Measurements from ENCODE around the gene CEP20. TPM values are rescaled to one million over a fixed set of nuclear protein-coding genes. Genes with fewer than 3 reads are reported as not detected.

CEP20 gene
- total and polyA plus RNA-seq, 2 donors, result 32.1 to 34.0 TPM

GRCh38 chr16:15822957-15823356, 65.4 kb downstream of the CEP20 start:
- Histone ChIP-seq H3K4me3 (ENCODE audit: low read length in 2 of 2) (no peak overlapping the region), H3K4me1 (ENCODE audit: control insufficient read depth in 2 of 2, insufficient read depth in 2 of 2, low read length in 2 of 2) (no peaks in the 10 kb centered on the region), H3K27me3 (ENCODE audit: control insufficient read depth in 2 of 2, insufficient read depth in 1 of 2, low read length in 1 of 2) (no peaks in the 10 kb centered on the region), H3K27ac (ENCODE audit: low read depth in 1 of 2, low read length in 1 of 2) (no peak overlapping the region), H3K36me3 (ENCODE audit: control insufficient read depth in 2 of 2, insufficient read depth in 2 of 2, low read length in 1 of 2) (no peaks in the 10 kb centered on the region), H3K9me3 (ENCODE audit: control insufficient read depth in 2 of 2, insufficient read depth in 1 of 2, low read length in 1 of 2) (no peaks in the 10 kb centered on the region)
- no peak for DNase-seq (ENCODE audit: low read depth in 6 of 9, low spot score in 9 of 9)
- WGBS, result 95% methylated on average over 17 of the region's 17 CpGs

GRCh38 chr16:15820837-15821236, 67.6 kb downstream of the CEP20 start:
- no peaks in the 10 kb centered on the region for H3K4me1 ChIP-seq (ENCODE audit: control insufficient read depth in 2 of 2, insufficient read depth in 2 of 2, low read length in 2 of 2)
- no peak for DNase-seq (ENCODE audit: low read depth in 6 of 9, low spot score in 9 of 9)

GRCh38 chr16:15819046-15819445, 69.4 kb downstream of the CEP20 start:
- 97% methylated on average over 2 of the region's 2 CpGs for WGBS
- no peak for DNase-seq (ENCODE audit: low read depth in 6 of 9, low spot score in 9 of 9)

More at GRCh38 chr16:15820837-15821236, 67.6 kb downstream of the CEP20 start:
- WGBS, result 96% methylated on average over 7 of the region's 7 CpGs
- no peaks in the 10 kb centered on the region for H3K9me3 ChIP-seq (ENCODE audit: control insufficient read depth in 2 of 2, insufficient read depth in 1 of 2, low read length in 1 of 2)
- H3K27ac ChIP-seq (ENCODE audit: low read depth in 1 of 2, low read length in 1 of 2), result no peak overlapping the region
- H3K27me3 ChIP-seq (ENCODE audit: control insufficient read depth in 2 of 2, insufficient read depth in 1 of 2, low read length in 1 of 2), result no peaks in the 10 kb centered on the region
- no peaks in the 10 kb centered on the region for H3K36me3 ChIP-seq (ENCODE audit: control insufficient read depth in 2 of 2, insufficient read depth in 2 of 2, low read length in 1 of 2)
- no peak overlapping the region for H3K4me3 ChIP-seq (ENCODE audit: low read length in 2 of 2)

GRCh38 chr16:15817446-15817845, 71.0 kb downstream of the CEP20 start:
- no peak overlapping the region for H3K27ac ChIP-seq (ENCODE audit: low read depth in 1 of 2, low read length in 1 of 2)
- H3K9me3 ChIP-seq (ENCODE audit: control insufficient read depth in 2 of 2, insufficient read depth in 1 of 2, low read length in 1 of 2), result no peaks in the 10 kb centered on the region
- no peaks in the 10 kb centered on the region for H3K4me1 ChIP-seq (ENCODE audit: control insufficient read depth in 2 of 2, insufficient read depth in 2 of 2, low read length in 2 of 2)
- no peaks in the 10 kb centered on the region for H3K27me3 ChIP-seq (ENCODE audit: control insufficient read depth in 2 of 2, insufficient read depth in 1 of 2, low read length in 1 of 2)
- H3K36me3 ChIP-seq (ENCODE audit: control insufficient read depth in 2 of 2, insufficient read depth in 2 of 2, low read length in 1 of 2), result no peaks in the 10 kb centered on the region
- no peak overlapping the region for H3K4me3 ChIP-seq (ENCODE audit: low read length in 2 of 2)
- no peak for DNase-seq (ENCODE audit: low read depth in 6 of 9, low spot score in 9 of 9)
- WGBS, result 98% methylated on average over 2 of the region's 2 CpGs

More at GRCh38 chr16:15819046-15819445, 69.4 kb downstream of the CEP20 start:
- no peaks in the 10 kb centered on the region for H3K27me3 ChIP-seq (ENCODE audit: control insufficient read depth in 2 of 2, insufficient read depth in 1 of 2, low read length in 1 of 2)
- no peak overlapping the region for H3K27ac ChIP-seq (ENCODE audit: low read depth in 1 of 2, low read length in 1 of 2)
- H3K36me3 ChIP-seq (ENCODE audit: control insufficient read depth in 2 of 2, insufficient read depth in 2 of 2, low read length in 1 of 2), result no peaks in the 10 kb centered on the region
- H3K4me3 ChIP-seq (ENCODE audit: low read length in 2 of 2), result no peak overlapping the region
- no peaks in the 10 kb centered on the region for H3K4me1 ChIP-seq (ENCODE audit: control insufficient read depth in 2 of 2, insufficient read depth in 2 of 2, low read length in 2 of 2)
- H3K9me3 ChIP-seq (ENCODE audit: control insufficient read depth in 2 of 2, insufficient read depth in 1 of 2, low read length in 1 of 2), result no peaks in the 10 kb centered on the region

- Histone ChIP-seq H3K4me3 (ENCODE audit: low read length in 2 of 2) (no peak overlapping the region), H3K36me3 (ENCODE audit: control insufficient read depth in 2 of 2, insufficient read depth in 2 of 2, low read length in 1 of 2) (no peaks in the 10 kb centered on the region), H3K27me3 (ENCODE audit: control insufficient read depth in 2 of 2, insufficient read depth in 1 of 2, low read length in 1 of 2) (no peaks in the 10 kb centered on the region), H3K9me3 (ENCODE audit: control insufficient read depth in 2 of 2, insufficient read depth in 1 of 2, low read length in 1 of 2) (no peaks in the 10 kb centered on the region), H3K4me1 (ENCODE audit: control insufficient read depth in 2 of 2, insufficient read depth in 2 of 2, low read length in 2 of 2) (no peaks in the 10 kb centered on the region), H3K27ac (ENCODE audit: low read depth in 1 of 2, low read length in 1 of 2) (no peak overlapping the region)
- no peak for DNase-seq (ENCODE audit: low read depth in 6 of 9, low spot score in 9 of 9)
Observed at GRCh38 chr16:15816228-15816627, 72.2 kb downstream of the CEP20 start.

Other genes starting within 250 kb of the CEP20 start
- gene MARF1, start 245.4 kb downstream of the CEP20 start, total RNA-seq, result 12.6 TPM
- 33.7 TPM for gene MARF1, start 245.4 kb downstream of the CEP20 start, polyA plus RNA-seq
- gene NDE1, start 238.4 kb downstream of the CEP20 start, total RNA-seq, result 33.3 TPM
- gene NDE1, start 238.4 kb downstream of the CEP20 start, polyA plus RNA-seq, result 25.1 TPM
- 1.1 TPM for gene MYH11, start 31.6 kb downstream of the CEP20 start, total RNA-seq
- 26.6 TPM for gene MYH11, start 31.6 kb downstream of the CEP20 start, polyA plus RNA-seq
- gene ABCC1, start 61.0 kb upstream of the CEP20 start, total RNA-seq, result 11.6 TPM
- gene ABCC1, start 61.0 kb upstream of the CEP20 start, polyA plus RNA-seq, result 18.1 TPM

Measured in thymus (tissue), 11 donors.